ENCODE data around the gene ATP6V0C. TPM values are rescaled to one million over a fixed set of nuclear protein-coding genes. Genes with fewer than 3 reads are reported as not detected.
A peak's percentile ranks its signal among the peaks of the same experiment; 100 is the strongest.

The ATP6V0C gene
- total and polyA plus RNA-seq, 2 of the 13 experiments (the other 11 are each of a cell fraction or from before 2014, with no cell fraction given): 10.4 to 20.1 TPM

GRCh38 chr16:2513405-2514332 lies at the start of gene ATP6V0C (continued):
- TF ChIP-seq AKNA (CRISPR knock-in tag; IDR thresholded peaks at IDR 0.05; ENCODE audit: borderline replicate concordance) (no peak), ZNF280D (CRISPR knock-in tag; IDR thresholded peaks at IDR 0.05) (peak; percentile 2; the same call in 1 of the 2 replicates), ZNF776 (CRISPR knock-in tag; IDR thresholded peaks at IDR 0.05) (no peak; the same call in 1 of the 2 replicates), ZMYM4 (CRISPR knock-in tag; IDR thresholded peaks at IDR 0.05) (peak; percentile 20; the same call in 1 of the 2 replicates), ZNF749 (CRISPR knock-in tag; IDR thresholded peaks at IDR 0.05; ENCODE audit: borderline replicate concordance) (no peak), MAFF (IDR thresholded peaks at IDR 0.05; ENCODE audit: low read depth, low read length) (no peak), STAG1 (CRISPR knock-in tag; IDR thresholded peaks at IDR 0.05) (no peak), MYC (CRISPR knock-in tag; IDR thresholded peaks at IDR 0.05; ENCODE audit: borderline replicate concordance) (no peak; the same call in 1 of the 2 replicates), ZNF691 (CRISPR knock-in tag; IDR thresholded peaks at IDR 0.05; ENCODE audit: borderline replicate concordance, low read depth) (no peak), ZFP90 (CRISPR knock-in tag; IDR thresholded peaks at IDR 0.05; ENCODE audit: borderline replicate concordance) (peak; percentile 46; the same call in 1 of the 2 replicates), FOXA1 (IDR thresholded peaks at IDR 0.05) (no peak), FOXA1 (CRISPR knock-in tag; IDR thresholded peaks at IDR 0.05) (no peak), TIGD3 (CRISPR knock-in tag; IDR thresholded peaks at IDR 0.05; ENCODE audit: borderline replicate concordance) (no peak), SALL2 (CRISPR knock-in tag; IDR thresholded peaks at IDR 0.05) (peak; percentile 56; the same call in 1 of the 2 replicates), HOXA9 (CRISPR knock-in tag; IDR thresholded peaks at IDR 0.05; ENCODE audit: borderline replicate concordance) (no peak), ZNF10 (CRISPR knock-in tag; IDR thresholded peaks at IDR 0.05; ENCODE audit: borderline replicate concordance, low read depth) (no peak), ATF7-NPFF (CRISPR knock-in tag; IDR thresholded peaks at IDR 0.05; ENCODE audit: low read depth) (0 out of 2 replicates have a peak, but pooled peaks have one; percentile 13), TRIM24 (CRISPR knock-in tag; IDR thresholded peaks at IDR 0.05) (no peak)
